GM21576 (cell line): ENCODE measurements around the gene STARD13.

Source experiments
- ATAC-seq: cut with Tn5 transposase; IDR thresholded peaks from one replicate; pipeline ENCODE4 v1.9.1; 2021; ENCODE audit warnings: mild to moderate bottlenecking, moderate library complexity; ENCODE audit not compliant: unreplicated experiment

STARD13 gene

DNA sequence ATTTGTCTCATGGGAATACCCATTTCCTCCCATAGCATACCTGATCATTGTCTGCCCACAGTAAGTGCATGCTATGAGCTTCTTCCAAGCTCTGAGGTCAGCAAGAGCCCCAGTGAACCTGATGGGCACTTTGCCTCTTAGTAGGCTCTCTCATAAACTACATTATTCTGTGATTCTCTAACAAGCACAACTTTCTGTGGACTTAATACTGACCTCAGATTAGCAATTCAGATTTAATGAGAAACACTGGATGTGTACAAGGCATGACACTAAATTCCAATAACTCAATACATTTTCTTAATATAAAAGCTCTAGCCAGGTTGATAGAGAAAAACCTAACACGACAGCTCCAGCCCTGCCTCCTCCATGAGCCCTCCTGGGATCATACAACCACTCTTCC lies 23.3 kb upstream of the STARD13 start:
- ATAC-seq, result no peak

DNA sequence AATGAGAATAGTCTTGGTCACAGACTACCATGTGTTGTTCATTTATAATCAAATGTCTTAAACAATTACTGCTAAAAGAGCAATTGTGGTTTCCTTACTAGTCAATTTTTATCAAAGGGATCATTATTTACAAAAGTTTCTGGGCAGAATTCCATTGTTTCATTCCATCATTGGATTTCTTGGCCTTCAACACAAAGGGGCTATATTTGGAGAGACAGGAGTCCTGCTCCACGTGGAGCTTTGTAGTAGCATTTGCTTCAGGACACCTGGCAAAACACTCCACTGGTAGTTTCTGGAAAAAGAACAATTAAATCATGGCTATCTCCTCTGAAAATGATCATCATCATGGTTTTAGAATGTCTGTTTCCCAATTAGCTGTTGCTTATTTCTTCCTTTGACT lies 22.3 kb upstream of the STARD13 start:
- no peak for ATAC-seq

DNA sequence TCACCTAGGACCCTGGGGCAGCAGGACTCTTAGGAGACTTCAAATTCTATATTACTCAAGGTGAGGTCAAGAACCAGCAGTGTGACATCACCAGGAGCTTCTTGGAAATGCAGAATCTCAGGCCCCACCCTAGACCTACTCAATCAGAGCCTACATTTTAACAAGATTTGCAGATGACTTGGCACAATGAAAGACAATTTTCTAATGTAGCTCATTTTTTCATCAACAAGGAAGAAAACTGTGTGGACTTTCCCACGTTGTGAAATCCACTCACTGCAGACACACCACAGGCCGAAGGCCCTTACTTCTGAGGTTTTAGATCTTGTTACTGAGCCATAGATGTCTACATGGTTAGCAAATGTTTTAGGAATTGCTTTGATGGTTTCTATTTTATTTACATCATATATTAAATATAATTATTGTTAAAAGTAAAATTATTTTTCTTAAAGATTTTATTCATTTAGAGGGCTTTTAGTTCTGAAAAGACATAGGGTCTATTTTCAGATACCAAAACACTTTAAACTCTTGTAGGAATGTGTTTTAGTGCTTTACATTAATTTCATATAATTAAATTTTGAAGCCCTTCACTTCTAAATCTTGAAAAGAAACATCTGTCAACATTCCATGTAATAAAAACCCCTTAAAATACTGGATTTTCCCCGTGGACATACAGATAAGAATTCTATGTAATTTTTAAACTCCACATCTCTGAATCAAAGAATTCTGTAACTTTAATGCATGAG lies 18.5 kb upstream of the STARD13 start:
- no peak for ATAC-seq

DNA sequence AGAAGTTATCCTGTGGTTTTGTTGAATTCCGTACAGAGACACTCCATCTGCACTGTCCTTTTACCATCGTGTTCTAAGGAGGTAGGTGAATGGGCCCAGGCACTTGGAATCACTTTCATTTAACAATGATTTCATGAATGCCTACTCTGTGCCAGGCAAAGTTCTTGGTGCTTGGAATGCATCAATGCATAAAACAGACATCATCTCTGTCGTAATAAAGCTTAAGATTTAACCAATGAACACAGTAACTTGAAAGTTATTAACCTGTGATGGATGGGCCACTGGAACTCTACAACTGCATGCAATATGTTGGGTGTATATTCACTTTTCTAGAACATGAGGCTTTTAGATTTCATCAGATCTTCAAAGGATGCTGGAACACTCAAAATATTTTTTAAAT lies 14.1 kb upstream of the STARD13 start:
- no peak for ATAC-seq

DNA sequence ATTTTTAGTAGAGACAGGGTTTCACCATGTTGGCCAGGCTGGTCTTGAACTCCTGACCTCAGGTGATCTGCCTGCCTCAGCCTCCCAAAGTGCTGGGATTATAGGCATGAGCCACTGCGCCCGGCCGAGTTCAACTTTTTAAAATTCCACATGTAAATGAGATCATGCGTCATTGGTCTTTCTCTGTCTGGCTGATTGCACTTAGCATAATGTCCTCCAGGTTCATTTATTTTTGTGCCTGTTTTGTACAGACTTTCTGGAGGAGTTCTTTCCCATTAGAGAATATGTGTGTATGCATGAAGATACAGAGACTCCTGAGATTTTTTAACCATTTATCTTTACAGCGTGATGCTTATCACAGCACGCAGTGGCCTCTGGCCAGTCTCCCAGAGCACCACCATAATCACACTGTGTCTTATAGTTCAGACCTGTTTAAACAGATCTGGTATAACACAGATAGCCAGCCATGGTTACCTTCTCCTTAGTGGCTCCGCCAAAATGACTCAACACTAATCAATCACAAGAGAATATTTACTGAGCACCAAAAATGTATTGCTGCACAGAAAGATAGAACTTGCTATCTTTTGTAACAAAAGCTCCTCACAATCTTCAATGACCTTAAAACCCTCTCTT lies 11.4 kb upstream of the STARD13 start:
- ATAC-seq, result no peak

DNA sequence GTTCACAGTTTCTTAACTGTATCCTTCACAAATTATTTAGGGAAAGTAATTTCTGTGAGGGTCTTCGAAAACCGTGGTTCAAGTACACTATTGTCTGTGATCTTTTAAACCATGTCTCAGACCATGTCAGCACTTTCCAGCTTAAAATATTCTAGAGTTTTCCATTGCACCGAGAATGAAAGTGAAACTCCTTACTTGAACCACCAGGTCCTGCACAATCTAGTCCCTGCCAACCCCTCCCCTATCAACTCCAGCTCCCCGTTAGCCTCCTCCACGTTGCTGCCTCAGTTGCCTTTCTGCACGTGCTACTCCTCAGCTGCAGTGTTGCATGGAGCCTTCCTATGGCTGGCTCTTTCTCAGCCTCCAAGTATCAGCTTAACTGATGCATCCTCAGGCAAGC lies 7.2 kb upstream of the STARD13 start:
- no peak for ATAC-seq

DNA sequence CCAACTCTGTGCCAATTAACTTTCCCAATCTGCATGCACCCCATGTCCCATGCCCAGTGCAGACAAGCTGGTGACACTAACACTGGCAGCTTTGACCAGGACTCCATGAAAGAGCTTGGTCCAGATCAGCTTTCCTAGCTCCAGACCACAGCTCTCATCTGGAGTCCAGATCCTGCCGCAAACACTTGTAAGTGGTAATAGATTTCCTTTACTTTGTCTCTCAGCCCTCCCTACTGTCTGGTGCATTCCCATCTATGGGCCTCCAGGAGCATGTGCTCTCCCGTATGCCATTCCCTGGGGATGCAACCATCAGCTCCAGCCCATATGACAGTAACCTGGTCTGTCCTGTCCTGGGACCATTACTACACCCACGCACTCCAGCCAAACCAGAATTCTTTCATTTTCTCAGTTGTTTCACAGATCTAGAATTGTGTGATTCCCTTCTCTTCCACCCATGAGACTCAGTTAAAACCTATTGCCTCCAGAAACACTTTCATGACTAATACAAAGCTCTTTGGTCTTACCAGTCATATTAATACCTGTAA lies 4.9 kb upstream of the STARD13 start:
- no peak for ATAC-seq

DNA sequence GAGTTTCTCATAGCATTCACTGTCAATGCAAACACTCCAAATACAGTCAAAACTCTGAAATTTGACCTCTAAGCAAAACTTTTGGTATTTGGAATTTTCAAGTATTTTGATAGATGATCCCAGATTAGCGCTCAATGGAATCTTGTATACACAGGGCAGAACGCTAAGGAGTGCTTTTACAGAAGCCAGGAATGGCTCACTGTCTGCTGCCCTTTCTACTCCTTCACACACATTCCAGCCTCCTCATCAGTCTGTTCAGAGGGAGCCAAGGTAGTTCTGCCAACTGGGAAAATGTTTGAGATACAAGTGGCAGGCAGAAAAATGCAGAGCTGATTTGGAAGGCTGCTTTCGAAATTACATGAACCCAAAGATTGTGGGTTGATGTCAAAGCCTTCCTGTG lies 4.4 kb upstream of the STARD13 start:
- no peak for ATAC-seq

DNA sequence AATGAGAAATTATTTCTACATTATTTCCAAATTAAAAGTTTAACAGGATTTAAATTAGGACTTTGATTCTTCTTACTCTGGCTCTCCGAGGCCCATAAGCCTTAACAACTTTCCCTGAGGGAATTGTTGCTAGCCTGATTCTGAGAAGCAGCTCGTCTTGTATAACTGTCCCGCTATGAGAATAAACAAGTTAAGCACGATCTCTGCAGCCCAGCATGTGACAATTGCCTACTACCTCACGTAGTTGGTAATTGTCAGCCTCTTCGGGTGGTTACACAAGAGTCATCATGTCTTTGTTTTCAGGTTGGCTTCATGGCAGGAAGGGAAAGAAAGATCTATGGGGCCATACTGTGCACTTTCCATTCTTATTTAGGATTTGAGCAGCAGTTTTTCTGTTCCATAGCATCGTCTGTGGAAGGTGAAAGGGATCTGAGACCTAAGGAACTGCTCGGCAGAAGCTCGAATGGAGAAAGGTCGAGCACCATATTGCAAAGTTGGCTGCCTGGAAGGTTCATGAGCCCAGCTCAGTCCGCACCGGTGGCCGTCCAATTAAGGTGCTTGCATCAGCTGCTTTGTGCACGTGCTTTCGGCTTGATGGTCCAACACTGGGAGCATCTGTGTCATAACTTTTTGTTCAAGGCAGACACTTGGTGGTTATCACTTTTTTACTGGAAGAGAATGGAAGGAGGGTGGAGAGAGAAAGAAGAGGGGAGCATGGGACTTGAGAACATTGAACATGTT lies 1.8 kb upstream of the STARD13 start:
- no peak for ATAC-seq

DNA sequence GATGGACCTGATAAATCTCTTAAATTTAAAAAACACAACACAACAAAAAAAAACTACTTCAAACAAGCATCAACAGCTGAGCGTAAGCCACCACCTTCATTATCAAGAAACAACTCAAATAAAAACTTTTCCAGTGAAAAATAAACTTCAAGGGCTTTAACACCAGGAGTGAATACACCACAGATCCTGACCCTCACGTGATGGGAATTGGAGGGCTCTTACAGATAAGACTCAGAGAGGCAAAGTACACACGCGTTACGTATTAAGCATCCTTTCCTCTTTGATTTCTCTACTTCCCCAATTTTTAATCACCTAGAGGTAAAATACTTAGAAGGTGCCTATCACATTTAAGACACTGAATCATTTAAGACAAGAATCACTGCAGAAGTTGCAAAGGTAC lies 573 bp upstream of the STARD13 start:
- no peak for ATAC-seq

DNA sequence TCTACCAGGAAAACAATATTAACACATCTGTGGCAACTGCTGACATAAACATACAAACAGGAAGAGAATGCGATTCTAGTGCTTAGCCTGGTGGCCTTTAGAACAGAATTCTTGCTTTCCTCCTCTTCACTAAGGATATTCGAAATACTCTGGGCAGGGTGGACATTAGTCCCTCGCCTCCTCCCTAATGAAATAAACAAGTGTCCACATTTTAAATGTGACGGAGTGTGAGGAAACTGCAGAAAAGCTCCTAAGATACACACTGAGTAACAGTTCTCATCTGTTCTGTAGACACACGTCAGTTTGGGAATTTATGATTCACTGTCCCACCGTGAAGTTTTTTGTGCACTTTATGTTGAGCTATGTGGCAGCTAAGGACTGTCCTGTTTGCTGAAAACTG lies 639 bp downstream of the STARD13 start:
- peak; percentile 18 for ATAC-seq

DNA sequence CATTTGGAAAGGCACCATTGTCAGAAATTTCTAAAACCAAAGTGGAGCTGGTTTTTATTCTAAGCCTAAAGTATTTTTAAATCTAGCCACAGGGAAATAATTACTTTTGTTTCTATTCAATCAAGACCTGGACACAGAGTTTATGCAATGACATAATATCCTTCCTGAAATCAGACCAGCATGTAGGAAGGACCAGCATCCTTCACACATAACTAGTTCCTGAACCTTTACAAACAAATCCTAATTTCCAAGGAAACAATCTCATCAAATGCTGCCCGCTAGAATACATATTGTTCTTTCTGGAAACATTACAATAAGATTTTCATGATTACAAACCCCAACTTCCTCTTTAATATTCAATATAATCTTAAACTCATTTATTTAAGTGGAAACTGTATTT lies 1.5 kb downstream of the STARD13 start:
- ATAC-seq, result no peak

DNA sequence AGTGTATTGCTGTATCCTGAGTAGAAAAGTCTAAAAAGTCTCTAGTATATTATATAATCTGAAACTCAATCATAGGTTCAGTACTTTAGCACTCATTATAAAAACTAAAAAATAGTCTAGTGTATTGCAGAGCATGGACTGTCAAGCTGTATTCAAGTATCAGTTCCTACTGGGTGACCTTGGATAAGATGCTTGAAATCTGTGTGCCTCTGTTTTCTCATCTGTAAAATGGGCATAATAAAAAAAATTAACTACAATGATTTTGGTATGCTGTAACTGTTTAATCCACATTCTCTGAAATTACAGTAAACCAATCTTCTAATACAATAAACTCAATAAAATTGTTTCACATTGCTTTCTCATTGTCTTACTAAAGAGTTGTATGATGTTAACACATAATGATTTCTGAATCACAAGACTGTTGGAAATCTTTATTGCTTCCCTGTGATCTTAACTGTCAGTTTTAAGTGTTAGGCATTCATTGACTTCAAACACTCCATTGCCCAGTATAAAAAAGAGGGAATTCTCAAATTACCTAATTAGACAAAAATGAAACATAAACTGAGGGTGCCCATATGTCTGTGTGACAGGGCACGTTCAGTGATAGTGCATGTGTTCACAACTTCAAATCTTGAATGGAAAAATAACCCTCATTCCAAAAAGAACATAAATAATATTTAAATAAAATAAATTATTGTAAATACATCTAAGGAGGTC lies 2.2 kb downstream of the STARD13 start:
- ATAC-seq, result no peak

DNA sequence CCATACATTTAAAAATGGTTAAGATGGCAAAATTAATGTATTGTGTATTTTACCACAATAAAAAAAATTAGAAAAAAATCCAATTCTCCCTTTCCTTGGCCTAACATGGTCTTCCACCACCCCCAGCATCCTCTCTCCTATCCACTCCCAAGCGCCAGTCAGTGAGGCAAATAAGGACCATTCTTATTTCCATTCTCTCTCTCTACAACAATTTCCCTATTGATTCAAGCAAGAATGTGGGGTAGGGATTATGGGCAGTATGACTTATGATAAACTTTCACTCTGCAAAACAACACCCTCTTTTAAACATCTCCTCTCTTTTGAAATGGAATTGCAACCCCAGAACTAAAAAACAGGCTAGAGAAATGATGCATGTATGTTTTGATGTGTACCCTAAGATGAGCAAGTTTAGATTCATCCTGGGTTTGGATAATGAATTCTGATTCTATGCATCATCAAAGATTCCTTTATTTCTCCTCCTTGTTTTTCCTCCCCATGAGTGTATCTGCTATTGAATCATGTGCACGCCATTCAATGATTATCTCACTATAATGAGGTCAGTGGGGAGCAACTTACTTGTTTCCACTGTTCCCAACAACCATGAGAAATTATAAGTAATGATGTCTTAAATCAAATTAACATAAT lies 3.5 kb downstream of the STARD13 start:
- ATAC-seq, result no peak

DNA sequence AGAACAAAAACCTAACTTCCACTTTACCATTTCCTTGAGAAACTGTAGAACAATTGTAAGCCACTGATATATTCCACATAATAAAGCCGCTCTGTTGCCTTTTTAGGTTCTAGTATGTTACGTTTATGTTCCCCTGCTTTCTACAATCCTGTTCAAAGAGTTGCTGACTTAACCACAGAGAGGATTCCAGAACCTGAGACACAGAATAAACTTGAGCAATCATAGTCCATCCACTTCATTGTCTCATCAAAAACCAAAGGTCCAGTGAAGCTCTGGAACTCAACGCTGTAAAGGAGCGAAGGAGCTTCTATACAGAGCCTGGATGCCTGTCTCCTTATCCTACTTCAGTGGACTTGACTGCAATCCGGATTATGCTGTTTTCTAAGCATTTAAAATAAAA lies 4.6 kb downstream of the STARD13 start:
- no peak for ATAC-seq

DNA sequence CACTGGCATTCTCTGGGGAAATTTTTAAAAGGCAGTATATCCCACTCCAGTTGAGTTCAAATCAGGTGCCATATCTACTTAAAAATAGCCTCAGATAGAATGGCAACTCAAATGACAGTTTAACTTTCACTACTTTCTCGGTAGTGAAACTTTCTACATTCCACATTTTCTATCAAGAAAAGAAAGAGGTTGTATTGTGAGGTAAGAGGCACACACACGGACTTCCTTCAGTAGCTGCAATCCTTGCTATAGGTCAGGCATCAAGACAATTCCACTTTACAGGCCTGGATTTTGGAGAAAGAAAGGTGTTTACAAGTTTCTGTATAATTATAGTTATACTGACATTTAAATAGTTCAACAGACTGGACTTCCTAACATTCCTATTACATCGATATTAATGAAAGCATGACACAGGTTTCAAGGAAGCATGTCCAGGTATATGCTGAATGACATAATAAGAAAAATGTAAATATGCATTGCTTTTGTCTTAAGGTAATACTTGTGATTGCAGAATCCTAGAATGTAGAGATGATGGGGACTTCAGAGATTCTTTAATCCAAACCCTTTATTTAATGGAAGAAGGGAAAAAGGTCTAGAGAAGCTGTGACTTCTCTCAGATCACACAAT lies 5.2 kb downstream of the STARD13 start:
- no peak for ATAC-seq

DNA sequence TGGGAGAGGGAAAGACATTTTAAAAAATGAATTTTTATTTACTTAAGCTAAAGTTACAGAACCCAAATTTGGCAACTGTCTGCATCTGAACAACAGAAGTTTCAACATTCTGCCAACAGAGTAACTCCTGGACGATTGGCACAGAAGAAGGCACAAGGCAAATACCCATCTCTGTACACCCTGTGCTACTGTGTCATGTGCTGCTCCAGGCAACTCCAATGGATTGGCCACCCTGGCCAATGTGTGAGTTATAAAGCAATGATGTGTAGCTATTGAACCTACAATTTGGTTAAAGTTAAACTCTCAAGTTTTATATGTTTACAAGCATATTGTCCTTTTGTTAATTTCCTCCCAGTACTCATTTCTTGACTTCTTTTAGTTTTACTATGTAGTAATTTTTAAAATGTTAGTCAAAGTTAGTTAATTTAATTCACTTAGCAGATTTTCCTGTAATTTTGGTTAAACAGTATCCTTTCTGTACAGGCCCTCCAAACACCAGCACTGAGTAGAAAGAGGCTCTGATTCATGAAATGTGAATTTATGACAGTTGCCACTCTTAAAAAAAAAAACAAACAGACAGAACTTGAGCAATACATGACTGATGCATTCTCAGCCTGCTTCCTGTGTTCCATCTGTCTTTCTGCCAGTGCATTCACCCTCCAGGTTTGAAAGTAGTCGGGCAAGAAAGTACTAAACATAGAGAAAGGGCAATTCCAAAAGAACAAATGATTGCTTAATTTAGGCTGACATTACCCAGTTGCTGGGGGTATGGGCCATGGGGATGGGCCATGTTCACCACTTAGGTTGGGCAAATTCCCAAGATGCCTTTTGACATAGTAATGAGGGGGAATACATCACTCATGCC lies 5.9 kb downstream of the STARD13 start:
- ATAC-seq, result no peak

DNA sequence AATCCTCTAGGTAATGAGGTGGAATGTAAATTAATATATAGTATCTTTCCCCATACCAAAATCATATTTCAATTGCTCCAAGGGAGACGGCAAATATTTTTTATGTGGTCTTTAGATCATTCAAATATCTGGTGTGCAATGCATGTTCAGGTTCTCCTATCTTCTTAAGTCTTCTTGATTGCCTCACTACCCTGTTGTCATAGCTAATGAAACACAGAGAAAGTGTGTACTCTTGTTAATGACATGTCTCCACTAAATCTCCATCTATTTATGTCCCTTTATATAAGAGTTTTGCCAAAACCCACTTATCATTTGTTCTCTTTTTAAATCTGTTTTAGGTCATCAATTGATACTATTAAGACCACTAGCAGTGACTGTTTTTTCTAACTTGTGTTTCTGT lies 6.6 kb downstream of the STARD13 start:
- ATAC-seq, result no peak

DNA sequence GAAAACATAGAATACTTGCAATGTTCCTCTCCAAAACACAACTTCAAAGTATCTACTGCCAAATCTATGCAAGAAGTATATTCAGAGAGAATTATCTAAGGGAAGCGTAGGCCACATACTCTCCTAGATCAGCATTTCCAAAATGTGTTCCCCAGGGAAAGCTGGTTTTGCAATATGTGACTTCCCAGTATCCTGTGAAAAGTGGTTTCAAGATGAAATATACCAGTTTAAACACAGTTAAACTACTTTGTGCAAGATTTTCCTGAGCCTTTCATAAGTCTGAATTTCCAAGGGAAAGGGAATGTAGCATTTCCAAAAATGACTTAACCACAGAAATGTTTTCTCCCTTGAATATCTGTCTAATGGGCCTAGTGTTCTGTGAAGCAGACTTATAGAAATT lies 7.6 kb downstream of the STARD13 start:
- no peak for ATAC-seq
